Measurements from ENCODE around the gene NSD2.

Gene NSD2

DNA sequence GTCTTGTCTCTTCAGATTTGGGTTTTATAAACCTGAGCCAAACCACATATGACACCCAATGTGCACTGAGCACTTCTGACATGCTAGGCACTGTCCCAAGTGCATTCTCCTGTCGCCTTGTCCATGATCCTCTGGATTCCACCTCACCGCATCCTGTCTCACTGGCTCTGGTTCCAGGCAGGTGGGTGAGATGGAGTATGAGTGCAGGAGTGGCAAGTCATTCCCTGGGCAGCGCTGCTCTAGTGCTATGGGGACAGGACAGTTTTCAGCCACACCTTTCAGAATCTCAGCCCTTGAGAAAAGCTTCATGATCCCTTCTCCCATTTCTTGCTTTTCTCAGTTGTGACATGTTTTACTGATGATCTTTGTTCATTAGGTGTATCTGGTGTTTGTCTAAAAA, 66.4 kb downstream of the NSD2 start:
- no peak overlapping the region for H3K27ac ChIP-seq (ENCODE audit: low read depth, low read length)

DNA sequence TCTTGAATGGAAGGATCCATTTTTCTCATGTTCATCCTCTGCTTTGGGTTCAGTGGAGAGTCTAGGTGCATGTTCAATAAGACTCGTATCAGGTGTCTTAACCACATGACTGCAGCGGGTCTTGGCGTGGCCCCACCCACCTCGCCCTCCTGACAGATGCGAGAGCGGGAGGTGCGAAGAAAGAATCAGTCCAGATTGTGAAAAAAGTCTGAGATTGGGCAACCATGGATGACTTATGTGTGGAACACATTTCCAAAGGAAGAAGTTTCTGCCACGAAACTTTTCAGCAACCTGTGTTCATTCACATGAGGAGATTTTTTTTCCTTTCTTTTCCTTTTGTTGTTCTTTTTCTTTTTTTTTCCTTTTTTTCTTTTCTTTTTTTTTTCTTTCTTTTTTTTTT, 66.8 kb downstream of the NSD2 start:
- Histone ChIP-seq H3K4me3 (ENCODE audit: low read depth, low read length) (no peak overlapping the region), H3K27me3 (ENCODE audit: insufficient read depth, low read length) (no peaks in the 10 kb centered on the region), H3K4ac (ENCODE audit: low read depth, low read length) (no peak overlapping the region), H3K27ac (ENCODE audit: low read depth, low read length) (no peak overlapping the region), H3K23ac (ENCODE audit: low read length) (no peak overlapping the region), H4K8ac (ENCODE audit: low read depth, low read length) (no peak overlapping the region), H2BK5ac (ENCODE audit: low read depth, low read length, poor library complexity) (no peak overlapping the region), H3K79me2 (ENCODE audit: control insufficient read depth, insufficient read depth, low read length, poor library complexity) (no peaks in the 10 kb centered on the region), H3K4me2 (ENCODE audit: low read length) (no peak overlapping the region), H2BK12ac (ENCODE audit: low read length) (no peak overlapping the region), H3K4me1 (ENCODE audit: control insufficient read depth in 1 of 2, insufficient read depth in 2 of 2, low read length in 2 of 2) (peaks cover 2% of the 10 kb centered on the region in 2 experiments), H3K14ac (ENCODE audit: low read length) (no peak overlapping the region), H3K9ac (ENCODE audit: low read length) (no peak overlapping the region), H3K9me3 (ENCODE audit: insufficient read depth, low read depth, low read length) (no peaks in the 10 kb centered on the region), H3K36me3 (ENCODE audit: control insufficient read depth in 1 of 2, insufficient read depth in 2 of 2, low read length in 2 of 2) (peaks cover 13 to 26% of the 10 kb centered on the region in 2 experiments), H2AK5ac (ENCODE audit: low read length) (no peak overlapping the region), H3K18ac (ENCODE audit: low read length) (no peak overlapping the region), H2BK120ac (ENCODE audit: insufficient read depth, low read length, poor library complexity) (no peak overlapping the region), H2AFZ (ENCODE audit: insufficient read depth, low read length, poor library complexity) (no peak overlapping the region), H4K12ac (ENCODE audit: low read depth, low read length) (no peak overlapping the region), H4K91ac (ENCODE audit: low read depth, low read length) (no peak overlapping the region), H3K79me1 (ENCODE audit: low read length) (no peaks in the 10 kb centered on the region)
- WGBS (ENCODE audit: extremely low coverage, insufficient coverage, insufficient read length): no CpG with 5 or more reads among the region's 8 CpGs
- DNase-seq: no peak

More for the DNA sequence above, 66.4 kb downstream of the NSD2 start:
- Histone ChIP-seq H3K18ac (ENCODE audit: low read length) (no peak overlapping the region), H2AK5ac (ENCODE audit: low read length) (no peak overlapping the region), H3K27me3 (ENCODE audit: insufficient read depth, low read length) (no peaks in the 10 kb centered on the region), H3K4me2 (ENCODE audit: low read length) (no peak overlapping the region), H4K12ac (ENCODE audit: low read depth, low read length) (no peak overlapping the region), H4K91ac (ENCODE audit: low read depth, low read length) (no peak overlapping the region), H3K14ac (ENCODE audit: low read length) (no peak overlapping the region), H3K36me3 (ENCODE audit: control insufficient read depth in 1 of 2, insufficient read depth in 2 of 2, low read length in 2 of 2) (peaks cover 15 to 27% of the 10 kb centered on the region in 2 experiments), H2BK5ac (ENCODE audit: low read depth, low read length, poor library complexity) (no peak overlapping the region), H3K9ac (ENCODE audit: low read length) (no peak overlapping the region), H3K23ac (ENCODE audit: low read length) (no peak overlapping the region), H3K4me1 (ENCODE audit: control insufficient read depth in 1 of 2, insufficient read depth in 2 of 2, low read length in 2 of 2) (peaks cover 2% of the 10 kb centered on the region in 2 experiments), H2BK12ac (ENCODE audit: low read length) (no peak overlapping the region), H3K4me3 (ENCODE audit: low read depth, low read length) (no peak overlapping the region), H2AFZ (ENCODE audit: insufficient read depth, low read length, poor library complexity) (no peak overlapping the region), H3K9me3 (ENCODE audit: insufficient read depth, low read depth, low read length) (no peaks in the 10 kb centered on the region), H3K79me1 (ENCODE audit: low read length) (no peaks in the 10 kb centered on the region), H2BK120ac (ENCODE audit: insufficient read depth, low read length, poor library complexity) (no peak overlapping the region), H3K4ac (ENCODE audit: low read depth, low read length) (no peak overlapping the region), H3K79me2 (ENCODE audit: control insufficient read depth, insufficient read depth, low read length, poor library complexity) (no peaks in the 10 kb centered on the region), H4K8ac (ENCODE audit: low read depth, low read length) (no peak overlapping the region)
- no CpG with 5 or more reads among the region's 3 CpGs for WGBS (ENCODE audit: extremely low coverage, insufficient coverage, insufficient read length)
- DNase-seq: no peak

DNA sequence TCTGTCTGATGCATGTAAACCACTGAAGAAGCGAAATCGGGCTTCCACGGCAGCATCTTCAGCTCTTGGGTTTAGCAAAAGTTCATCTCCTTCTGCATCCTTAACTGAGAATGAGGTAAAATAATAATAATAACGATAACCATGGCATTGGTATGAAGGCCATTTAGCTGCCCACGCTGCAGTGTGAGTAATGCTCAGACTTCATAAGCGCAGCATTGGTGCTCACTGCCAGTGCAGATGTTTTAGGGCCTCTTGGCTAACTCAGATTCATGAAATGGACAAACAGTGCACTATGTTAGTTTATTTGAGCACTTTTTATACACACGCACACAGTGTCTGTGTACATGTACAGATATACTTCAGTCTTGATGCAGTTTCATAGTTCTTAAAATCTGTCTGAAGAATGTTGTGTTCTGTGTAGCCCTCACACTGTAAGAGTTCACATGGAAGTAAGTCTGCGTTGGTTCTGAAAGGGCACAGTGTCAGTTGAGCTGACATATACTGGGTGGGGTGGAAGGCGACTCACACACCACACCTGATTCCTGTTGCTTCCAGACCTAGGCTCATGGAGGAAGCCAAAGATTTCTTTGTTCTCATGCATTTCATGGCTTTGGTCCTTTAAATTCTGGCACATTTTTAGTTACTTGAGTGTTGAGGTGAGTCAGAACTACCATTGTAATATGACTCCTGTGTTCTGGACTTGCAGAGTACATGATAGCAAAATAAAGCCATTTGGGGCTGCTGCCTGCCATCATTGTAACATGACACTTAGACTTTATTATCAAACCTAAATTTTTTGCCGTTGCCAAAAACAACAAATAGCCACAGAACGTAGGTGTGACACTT, 68.7 kb downstream of the NSD2 start:
- Histone ChIP-seq H2AK5ac (ENCODE audit: low read length) (no peak overlapping the region), H2BK5ac (ENCODE audit: low read depth, low read length, poor library complexity) (no peak overlapping the region), H3K4me2 (ENCODE audit: low read length) (no peak overlapping the region), H3K36me3 (ENCODE audit: control insufficient read depth in 1 of 2, insufficient read depth in 2 of 2, low read length in 2 of 2) (peaks cover 14 to 25% of the 10 kb centered on the region in 2 experiments), H3K79me1 (ENCODE audit: low read length) (no peaks in the 10 kb centered on the region), H4K91ac (ENCODE audit: low read depth, low read length) (no peak overlapping the region), H3K23ac (ENCODE audit: low read length) (no peak overlapping the region), H3K14ac (ENCODE audit: low read length) (no peak overlapping the region), H3K4ac (ENCODE audit: low read depth, low read length) (no peak overlapping the region), H2BK120ac (ENCODE audit: insufficient read depth, low read length, poor library complexity) (no peak overlapping the region), H3K27me3 (ENCODE audit: insufficient read depth, low read length) (no peaks in the 10 kb centered on the region), H3K79me2 (ENCODE audit: control insufficient read depth, insufficient read depth, low read length, poor library complexity) (no peaks in the 10 kb centered on the region), H3K9ac (ENCODE audit: low read length) (no peak overlapping the region), H3K27ac (ENCODE audit: low read depth, low read length) (no peak overlapping the region), H3K9me3 (ENCODE audit: insufficient read depth, low read depth, low read length) (no peaks in the 10 kb centered on the region), H2BK12ac (ENCODE audit: low read length) (no peak overlapping the region), H3K4me3 (ENCODE audit: low read depth, low read length) (no peak overlapping the region), H4K12ac (ENCODE audit: low read depth, low read length) (no peak overlapping the region), H4K8ac (ENCODE audit: low read depth, low read length) (no peak overlapping the region), H3K4me1 (ENCODE audit: control insufficient read depth in 1 of 2, insufficient read depth in 2 of 2, low read length in 2 of 2) (peaks cover 2% of the 10 kb centered on the region in 2 experiments), H3K18ac (ENCODE audit: low read length) (no peak overlapping the region), H2AFZ (ENCODE audit: insufficient read depth, low read length, poor library complexity) (no peak overlapping the region)
- WGBS (ENCODE audit: extremely low coverage, insufficient coverage, insufficient read length): no CpG with 5 or more reads among the region's 11 CpGs
- DNase-seq: no peak

DNA sequence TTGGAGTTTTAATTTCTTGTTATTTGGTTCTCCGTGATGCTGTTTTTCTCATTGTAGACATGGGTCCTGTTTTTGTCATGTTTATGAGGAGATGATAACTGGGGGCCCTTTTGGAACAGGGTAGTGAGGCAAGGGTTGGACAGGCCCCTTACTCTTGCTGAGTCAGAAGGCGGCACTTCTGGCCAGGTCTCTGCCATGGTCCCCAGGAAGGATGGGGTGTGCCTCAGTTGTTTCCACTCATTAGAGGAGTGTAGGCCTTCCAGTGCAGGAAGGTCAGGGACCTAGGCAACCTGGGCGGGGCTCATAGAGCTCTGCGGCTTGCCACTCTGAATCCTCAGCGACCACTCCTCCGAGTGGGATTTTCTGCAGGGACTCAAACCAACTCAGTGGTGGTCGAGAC, 69.4 kb downstream of the NSD2 start:
- no peaks in the 10 kb centered on the region for H3K79me2 ChIP-seq (ENCODE audit: control insufficient read depth, insufficient read depth, low read length, poor library complexity)

More for the DNA sequence above, 69.4 kb downstream of the NSD2 start:
- Histone ChIP-seq H3K9me3 (ENCODE audit: insufficient read depth, low read depth, low read length) (no peaks in the 10 kb centered on the region), H3K27ac (ENCODE audit: low read depth, low read length) (no peak overlapping the region), H3K14ac (ENCODE audit: low read length) (no peak overlapping the region), H2BK120ac (ENCODE audit: insufficient read depth, low read length, poor library complexity) (no peak overlapping the region), H3K23ac (ENCODE audit: low read length) (no peak overlapping the region), H3K4me2 (ENCODE audit: low read length) (no peak overlapping the region), H4K12ac (ENCODE audit: low read depth, low read length) (no peak overlapping the region), H2BK5ac (ENCODE audit: low read depth, low read length, poor library complexity) (no peak overlapping the region), H3K4me3 (ENCODE audit: low read depth, low read length) (no peak overlapping the region), H2AFZ (ENCODE audit: insufficient read depth, low read length, poor library complexity) (no peak overlapping the region), H3K79me1 (ENCODE audit: low read length) (no peaks in the 10 kb centered on the region), H3K9ac (ENCODE audit: low read length) (no peak overlapping the region), H4K91ac (ENCODE audit: low read depth, low read length) (no peak overlapping the region), H2BK12ac (ENCODE audit: low read length) (no peak overlapping the region), H3K36me3 (ENCODE audit: control insufficient read depth in 1 of 2, insufficient read depth in 2 of 2, low read length in 2 of 2) (peaks cover 15 to 21% of the 10 kb centered on the region in 2 experiments), H3K18ac (ENCODE audit: low read length) (no peak overlapping the region), H3K27me3 (ENCODE audit: insufficient read depth, low read length) (no peaks in the 10 kb centered on the region), H3K4me1 (ENCODE audit: control insufficient read depth in 1 of 2, insufficient read depth in 2 of 2, low read length in 2 of 2) (peaks cover 2% of the 10 kb centered on the region in 2 experiments), H3K4ac (ENCODE audit: low read depth, low read length) (no peak overlapping the region), H4K8ac (ENCODE audit: low read depth, low read length) (no peak overlapping the region), H2AK5ac (ENCODE audit: low read length) (no peak overlapping the region)
- whole genome bisulfite sequencing (ENCODE audit: extremely low coverage, insufficient coverage, insufficient read length): no CpG with 5 or more reads among the region's 7 CpGs
- DNase-seq: no peak
